Vagina (tissue), 2 donors: ENCODE data around the gene RAD23A.

Source experiments
- CTCF ChIP-seq, 3 experiments: fragments of 450-650 bp in 2 of 3; fragments of 200-600 bp in 1 of 3; sonication (generic) in 1 of 3; IDR thresholded peaks; one replicate each; pipeline ENCODE4 v1.5.1; 2017 to 2019; ENCODE audit warnings: antibody characterized with exemption in 3 of 3, mild to moderate bottlenecking in 2 of 3, moderate library complexity in 2 of 3
- POLR2A ChIP-seq, 2 donors: fragments of 450-650 bp; IDR thresholded peaks; one replicate each; pipeline ENCODE4 v1.6.1; 2017; ENCODE audit warnings: antibody characterized with exemption in 2 of 2, mild to moderate bottlenecking in 2 of 2, moderate library complexity in 2 of 2

- TF ChIP-seq POLR2A (IDR thresholded peaks at IDR 0.05) (no peak), CTCF (IDR thresholded peaks at IDR 0.05) (no peak)
Observed at GRCh38 chr19:12979974-12980373, 34.3 kb downstream of the RAD23A start.
